Activated T-helper 1 cell treated with anti-CD3 and anti-CD28 coated beads, Interleukin-12 subunit alpha, Interleukin-12 subunit beta, Interleukin-2, Interleukin-4 antibody, amounts not matched to agents 30 ng/mL and 10 ng/mL and 1 ng/mL, durations not matched to agents 14 hours and 24 hours and 36 hours (primary cell): ENCODE results near the gene ERAP2. TPM values are rescaled to one million over a fixed set of nuclear protein-coding genes. Genes with fewer than 3 reads are reported as not detected.
"Not testable (repeated sequence)": the region's sequence is repeated elsewhere in the genome, so short reads cannot be mapped to it uniquely, and the experiment has no call there.

ENCODE experiments used
- DNase-seq: peaks from one replicate; pipeline ENCODE4 v3.0.0; 2021; ENCODE audit warnings: low spot score
- H3K27ac Mint-ChIP-seq: one replicate; pipeline ENCODE4 v1.8.0; 2021; ENCODE audit warnings: mild to moderate bottlenecking, mixed read lengths
- H3K27me3 Mint-ChIP-seq: one replicate; pipeline ENCODE4 v1.8.0; 2022; ENCODE audit warnings: mild to moderate bottlenecking, moderate library complexity, mixed read lengths; ENCODE audit not compliant: insufficient read depth
- H3K36me3 Mint-ChIP-seq: one replicate; pipeline ENCODE4 v1.8.0; 2021; ENCODE audit warnings: low read depth, mixed read lengths
- H3K4me1 Mint-ChIP-seq: one replicate; pipeline ENCODE4 v1.8.0; 2021; ENCODE audit warnings: low read depth, mixed read lengths
- H3K4me3 Mint-ChIP-seq: one replicate; pipeline ENCODE4 v1.8.0; 2021; ENCODE audit warnings: mild to moderate bottlenecking, moderate library complexity, mixed read lengths
- H3K9me3 Mint-ChIP-seq: one replicate; pipeline ENCODE4 v1.8.0; 2021; ENCODE audit warnings: mixed read lengths
- intact Hi-C: fragments of 100-400 bp; cut with micrococcal nuclease; formaldehyde crosslinking; loops from one replicate; pipeline ENCODE4 v1.15.1; 2024
- total RNA-seq: library from RNA; stranded (reverse); gene quantifications from 2 replicates; pipeline ENCODE4 v1.2.3, GENCODE V29; 2022

The ERAP2 gene, protein sequence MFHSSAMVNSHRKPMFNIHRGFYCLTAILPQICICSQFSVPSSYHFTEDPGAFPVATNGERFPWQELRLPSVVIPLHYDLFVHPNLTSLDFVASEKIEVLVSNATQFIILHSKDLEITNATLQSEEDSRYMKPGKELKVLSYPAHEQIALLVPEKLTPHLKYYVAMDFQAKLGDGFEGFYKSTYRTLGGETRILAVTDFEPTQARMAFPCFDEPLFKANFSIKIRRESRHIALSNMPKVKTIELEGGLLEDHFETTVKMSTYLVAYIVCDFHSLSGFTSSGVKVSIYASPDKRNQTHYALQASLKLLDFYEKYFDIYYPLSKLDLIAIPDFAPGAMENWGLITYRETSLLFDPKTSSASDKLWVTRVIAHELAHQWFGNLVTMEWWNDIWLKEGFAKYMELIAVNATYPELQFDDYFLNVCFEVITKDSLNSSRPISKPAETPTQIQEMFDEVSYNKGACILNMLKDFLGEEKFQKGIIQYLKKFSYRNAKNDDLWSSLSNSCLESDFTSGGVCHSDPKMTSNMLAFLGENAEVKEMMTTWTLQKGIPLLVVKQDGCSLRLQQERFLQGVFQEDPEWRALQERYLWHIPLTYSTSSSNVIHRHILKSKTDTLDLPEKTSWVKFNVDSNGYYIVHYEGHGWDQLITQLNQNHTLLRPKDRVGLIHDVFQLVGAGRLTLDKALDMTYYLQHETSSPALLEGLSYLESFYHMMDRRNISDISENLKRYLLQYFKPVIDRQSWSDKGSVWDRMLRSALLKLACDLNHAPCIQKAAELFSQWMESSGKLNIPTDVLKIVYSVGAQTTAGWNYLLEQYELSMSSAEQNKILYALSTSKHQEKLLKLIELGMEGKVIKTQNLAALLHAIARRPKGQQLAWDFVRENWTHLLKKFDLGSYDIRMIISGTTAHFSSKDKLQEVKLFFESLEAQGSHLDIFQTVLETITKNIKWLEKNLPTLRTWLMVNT
- total RNA-seq = 52.9 and 54.4 TPM in 2 replicates

DNA sequence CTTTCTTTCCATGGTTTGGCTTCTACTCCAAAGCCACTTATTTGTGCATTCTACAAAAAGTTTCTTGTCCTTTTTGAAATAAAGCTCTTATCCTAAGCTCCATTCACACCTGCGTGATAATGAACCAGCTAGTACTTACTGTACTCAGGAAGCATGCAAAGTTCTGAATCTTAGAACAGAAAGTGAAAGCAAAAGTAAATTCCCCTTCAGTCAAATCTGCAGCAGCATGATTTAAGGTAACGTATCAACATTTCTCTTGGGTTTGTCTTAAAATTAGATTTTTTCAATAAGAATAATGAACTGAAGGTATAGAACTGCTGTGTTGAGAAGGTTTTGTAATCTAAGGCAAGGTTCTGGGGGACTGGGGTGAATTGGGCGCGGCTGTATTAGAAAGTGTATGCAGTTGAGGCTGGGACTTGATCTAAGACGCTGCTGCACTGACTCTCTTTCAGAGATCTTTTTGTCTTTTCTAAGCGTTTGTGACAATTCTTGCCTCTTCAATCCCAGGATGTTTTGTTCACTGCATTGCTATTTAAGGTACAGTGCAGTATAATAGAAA, at the start of gene ERAP2:
ERAP2 (plus strand) TSS at position 209 of the 559 bp plus-strand sequence. CDS start 3,186 bp downstream, outside the sequence.
- Mint-ChIP-seq H3K9me3 (no peaks in the 10 kb centered on the region), H3K4me1 (peaks cover 66% of the 10 kb centered on the region), H3K36me3 (peaks cover 20% of the 10 kb centered on the region), H3K4me3 (peak within 1 kb of the TSS; percentile 93), H3K27ac (peak within 1 kb of the TSS; percentile 99), H3K27me3 (no peaks in the 10 kb centered on the region)
- intact Hi-C loops = loop anchor here (1.0 to 10.0 kb wide), 10 partner anchors 10 to 1322 kb away; partner anchors contain the start of genes ARSK, CAST and SKIC3
- no peak for DNase-seq

DNA sequence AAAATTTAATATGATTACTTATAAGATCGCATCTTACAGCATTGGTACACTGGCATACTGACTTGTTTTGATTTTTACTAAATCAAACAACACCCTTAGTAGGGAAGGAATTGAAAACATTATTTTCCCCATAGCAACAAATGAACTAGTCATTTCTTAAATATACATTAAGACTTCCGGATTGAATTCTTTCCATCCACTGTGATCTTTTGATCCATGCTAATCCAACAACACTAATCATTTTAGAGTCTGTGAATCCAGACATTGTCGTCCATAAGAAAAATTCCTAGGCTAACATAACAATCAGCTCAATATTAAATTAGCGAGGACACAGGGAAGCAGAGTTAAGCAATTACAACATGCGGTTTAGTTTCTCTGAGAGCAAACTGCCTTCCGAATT, 47.0 kb upstream of the ERAP2 start:
- Mint-ChIP-seq H3K4me1 (no peaks in the 10 kb centered on the region), H3K27ac (no peak overlapping the region), H3K4me3 (no peak overlapping the region), H3K9me3 (no peaks in the 10 kb centered on the region), H3K27me3 (peaks cover 3% of the 10 kb centered on the region), H3K36me3 (no peaks in the 10 kb centered on the region)
- DNase-seq = no peak
- intact Hi-C loops = no loop called here

DNA sequence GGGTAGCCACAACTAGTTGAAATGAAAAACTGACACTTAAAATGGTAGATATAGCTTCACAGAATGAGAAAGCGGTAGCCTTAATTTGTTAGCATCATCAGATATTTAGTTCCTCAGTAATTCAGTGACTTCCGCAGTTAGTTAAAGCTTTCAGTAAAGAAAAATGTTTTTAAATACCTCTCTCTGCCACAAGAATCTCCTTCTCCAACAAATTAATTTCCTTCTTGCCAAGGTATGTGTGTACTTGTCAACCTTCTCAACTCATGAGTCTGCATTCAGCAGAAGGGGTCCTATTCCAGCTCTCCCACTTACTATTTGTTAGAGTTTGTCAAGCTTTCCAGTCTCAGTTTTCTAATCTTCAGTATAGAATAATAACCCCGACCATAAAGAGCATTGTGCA, 42.3 kb upstream of the ERAP2 start:
- Mint-ChIP-seq H3K27ac (no peak overlapping the region), H3K4me3 (no peak overlapping the region), H3K9me3 (no peaks in the 10 kb centered on the region), H3K36me3 (no peaks in the 10 kb centered on the region), H3K27me3 (peaks cover 2% of the 10 kb centered on the region), H3K4me1 (peaks cover 8% of the 10 kb centered on the region)
- intact Hi-C loops = no loop called here
- DNase-seq = no peak

DNA sequence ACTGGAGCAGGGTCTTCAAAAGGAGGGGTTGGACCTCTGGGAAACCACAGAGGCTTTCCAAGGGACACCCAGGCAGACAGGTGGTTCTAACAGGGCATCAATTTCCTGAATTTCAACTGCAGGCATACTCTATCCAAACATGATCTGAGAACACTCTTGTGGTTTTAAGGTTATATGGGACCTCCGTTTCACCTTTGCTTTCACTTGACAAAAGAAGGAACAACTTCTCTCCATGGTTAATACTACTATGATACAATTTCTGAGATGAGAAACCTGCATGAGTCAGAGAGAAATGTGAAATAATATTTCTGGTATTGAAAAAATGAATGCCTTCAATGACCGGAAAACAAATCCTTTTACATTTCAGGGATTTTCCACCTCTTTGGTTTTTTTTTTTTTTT, 40.5 kb upstream of the ERAP2 start:
- Mint-ChIP-seq H3K27me3 (peaks cover 2% of the 10 kb centered on the region), H3K9me3 (no peaks in the 10 kb centered on the region), H3K27ac (no peak overlapping the region), H3K4me3 (no peak overlapping the region), H3K4me1 (peaks cover 8% of the 10 kb centered on the region), H3K36me3 (no peaks in the 10 kb centered on the region)
- no peak for DNase-seq
- intact Hi-C loops = loop anchor here (5.0 kb wide), 1 partner anchor 1452 kb away; no protein-coding TSS in a partner anchor

DNA sequence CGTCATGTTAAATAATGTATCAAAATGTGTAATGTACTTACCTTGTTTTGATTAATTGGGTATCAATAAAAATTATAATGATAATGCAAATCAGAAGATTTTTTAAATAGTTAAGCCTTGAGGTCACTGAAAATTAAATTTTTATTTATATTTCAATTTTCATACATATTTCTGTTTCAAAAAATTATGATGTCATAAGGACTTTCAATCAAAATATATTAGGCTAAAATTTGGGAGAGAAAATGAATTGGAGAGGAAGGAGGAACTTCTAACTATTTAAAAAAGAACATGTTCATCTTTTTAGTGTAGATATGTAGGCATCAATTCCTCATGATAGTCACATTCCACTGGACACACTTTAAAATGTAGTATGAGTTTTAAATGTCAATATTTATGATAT, 39.5 kb upstream of the ERAP2 start:
- intact Hi-C loops = loop anchor here (5.0 kb wide), 1 partner anchor 1450 kb away; no protein-coding TSS in a partner anchor
- no peak overlapping the region for H3K27ac Mint-ChIP-seq
- no peaks in the 10 kb centered on the region for H3K9me3 Mint-ChIP-seq
- peaks cover 8% of the 10 kb centered on the region for H3K4me1 Mint-ChIP-seq
- no peaks in the 10 kb centered on the region for H3K27me3 Mint-ChIP-seq
- DNase-seq = no peak
- H3K4me3 Mint-ChIP-seq = no peak overlapping the region
- no peaks in the 10 kb centered on the region for H3K36me3 Mint-ChIP-seq

DNA sequence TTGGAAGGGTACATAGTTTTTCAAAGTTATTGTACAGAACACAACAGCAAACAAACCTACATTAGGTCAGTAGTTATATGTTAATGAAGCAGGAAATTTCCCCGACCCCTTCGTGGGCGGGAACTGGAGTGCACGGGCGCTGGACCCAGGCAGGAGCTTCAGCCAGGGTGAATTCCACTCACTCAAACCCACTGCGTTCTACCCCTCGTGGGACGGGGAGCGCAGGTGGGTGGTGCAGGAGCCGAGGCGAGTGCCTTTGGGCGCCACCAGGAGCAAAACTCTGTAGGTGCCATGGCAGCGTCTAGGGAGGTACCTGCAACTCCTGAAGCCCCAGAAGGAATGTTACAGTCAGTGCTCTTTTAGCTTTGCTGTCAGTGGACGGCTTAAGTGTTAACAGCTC, 39.0 kb upstream of the ERAP2 start:
- Mint-ChIP-seq H3K27me3 (no peaks in the 10 kb centered on the region), H3K4me1 (peaks cover 13% of the 10 kb centered on the region), H3K9me3 (no peaks in the 10 kb centered on the region), H3K36me3 (no peaks in the 10 kb centered on the region), H3K4me3 (no peak overlapping the region), H3K27ac (no peak overlapping the region)
- no peak for DNase-seq
- intact Hi-C loops = loop anchor here (5.0 kb wide), 1 partner anchor 1450 kb away; no protein-coding TSS in a partner anchor

DNA sequence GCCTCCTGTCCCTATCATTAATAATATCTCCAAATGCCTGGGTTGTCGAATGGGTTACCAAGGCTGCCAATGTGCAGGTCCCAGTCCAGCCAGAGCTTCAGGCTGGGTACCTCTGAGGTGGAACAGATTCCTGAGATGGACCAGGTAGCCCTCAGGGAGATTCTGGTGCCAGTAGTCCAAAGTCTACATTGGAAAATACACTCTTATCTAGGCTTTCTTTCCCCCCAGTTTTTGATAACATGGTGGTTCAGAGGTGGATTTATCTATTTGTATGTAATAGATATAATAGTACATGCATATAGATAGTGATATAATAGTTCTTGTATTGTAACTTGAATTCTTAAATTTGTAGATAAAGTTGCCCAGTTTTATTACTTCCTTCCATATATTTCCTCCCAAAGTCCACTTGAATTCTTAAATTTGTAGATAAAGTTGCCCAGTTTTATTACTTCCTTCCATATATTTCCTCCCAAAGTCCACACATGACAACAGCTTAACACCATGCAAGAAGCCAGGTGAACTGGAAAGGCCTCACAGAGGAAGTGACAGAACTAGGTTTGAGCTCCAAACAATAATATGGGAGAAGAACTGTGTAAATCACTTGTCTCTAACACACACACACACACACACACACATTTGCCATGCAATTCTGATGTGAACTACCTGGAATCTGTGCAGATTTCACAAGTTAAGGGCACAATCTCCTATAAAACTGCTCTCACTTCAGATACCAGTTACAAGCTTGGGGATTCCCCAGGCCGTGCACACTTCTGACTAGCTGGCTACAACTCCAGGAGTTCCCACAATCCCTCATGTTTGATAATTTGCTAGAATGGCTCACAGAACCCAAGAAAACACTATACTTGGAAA, 37.9 kb upstream of the ERAP2 start:
- peaks cover 24% of the 10 kb centered on the region for H3K4me1 Mint-ChIP-seq
- H3K27me3 Mint-ChIP-seq = no peaks in the 10 kb centered on the region

DNA sequence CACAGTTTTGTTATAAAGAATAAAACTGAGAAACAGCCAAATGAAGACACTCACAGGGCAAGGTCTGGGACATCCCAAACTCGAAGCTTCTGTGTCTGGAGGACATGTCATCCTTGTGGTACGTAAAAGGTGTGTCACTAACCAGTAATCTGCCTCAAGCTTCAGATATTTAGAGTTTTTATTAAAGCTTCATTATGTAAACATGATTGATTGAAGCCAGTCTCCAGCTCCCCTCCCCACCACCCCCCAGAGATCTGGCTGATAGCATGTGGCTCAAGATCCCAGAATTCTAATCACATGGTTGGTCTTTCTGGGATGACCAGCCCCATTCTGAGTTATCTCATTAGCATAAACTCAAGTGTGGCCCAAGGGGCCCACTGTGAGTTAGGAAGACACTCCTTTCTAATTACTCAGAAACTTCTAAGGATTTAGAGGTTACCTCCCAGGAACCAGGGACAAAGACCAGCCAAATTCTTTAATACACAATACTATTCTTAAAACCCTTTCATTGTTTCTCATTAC, 37.2 kb upstream of the ERAP2 start:
- intact Hi-C loops = loop anchor here (5.0 kb wide), 1 partner anchor 1448 kb away; no protein-coding TSS in a partner anchor
- Mint-ChIP-seq H3K36me3 (no peaks in the 10 kb centered on the region), H3K4me1 (peaks cover 31% of the 10 kb centered on the region), H3K27ac (no peak overlapping the region), H3K9me3 (no peaks in the 10 kb centered on the region), H3K27me3 (no peaks in the 10 kb centered on the region), H3K4me3 (no peak overlapping the region)
- no peak for DNase-seq

More for the DNA sequence above, 37.9 kb upstream of the ERAP2 start:
- H3K4me3 Mint-ChIP-seq = no peak overlapping the region
- no peak for DNase-seq
- intact Hi-C loops = loop anchor here (5.0 kb wide), 1 partner anchor 1449 kb away; no protein-coding TSS in a partner anchor
- H3K27ac Mint-ChIP-seq = no peak overlapping the region
- no peaks in the 10 kb centered on the region for H3K36me3 Mint-ChIP-seq
- no peaks in the 10 kb centered on the region for H3K9me3 Mint-ChIP-seq

DNA sequence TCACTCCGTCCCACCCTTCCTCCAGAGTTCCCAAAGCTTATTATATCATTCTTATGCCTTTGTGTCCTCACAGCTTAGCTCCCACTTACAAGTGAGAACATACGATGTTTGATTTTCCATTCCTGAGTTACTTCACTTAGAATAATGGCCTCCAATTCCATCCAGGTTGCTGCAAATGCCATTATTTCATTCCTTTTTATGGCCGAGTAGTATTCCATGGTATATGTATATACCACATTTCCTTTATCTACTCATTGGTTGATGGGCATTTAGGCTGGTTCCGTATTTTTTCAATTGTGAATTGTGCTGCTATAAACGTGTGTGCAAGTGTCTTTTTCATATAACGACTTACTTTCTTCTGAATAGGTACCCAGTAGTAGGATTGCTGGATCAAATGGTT, 34.4 kb upstream of the ERAP2 start:
- H3K27ac Mint-ChIP-seq, H3K36me3 Mint-ChIP-seq, H3K27me3 Mint-ChIP-seq, DNase-seq, H3K4me3 Mint-ChIP-seq, H3K9me3 Mint-ChIP-seq, intact Hi-C loops: not testable (repeated sequence)
- peaks cover 36% of the 10 kb centered on the region for H3K4me1 Mint-ChIP-seq

DNA sequence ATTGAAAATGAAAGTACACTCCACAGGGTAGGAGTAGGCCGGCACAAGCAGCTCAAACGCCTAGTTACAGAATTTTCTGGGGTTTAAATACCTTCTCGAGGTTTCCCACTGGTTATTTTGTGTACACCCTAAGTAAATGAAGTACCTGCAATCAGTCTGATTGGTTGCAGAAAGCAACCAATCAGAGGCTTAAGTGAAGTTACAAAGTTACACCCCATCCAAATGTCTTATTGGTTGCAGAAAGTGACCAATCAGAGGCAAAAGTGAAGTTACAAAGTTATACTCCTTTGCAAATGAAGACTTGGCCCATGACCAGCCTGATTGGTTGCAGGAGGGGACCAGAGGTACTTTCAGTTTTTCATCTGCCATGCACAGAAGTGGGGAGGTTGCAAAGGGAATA, 33.2 kb upstream of the ERAP2 start:
- Mint-ChIP-seq H3K4me1 (peaks cover 36% of the 10 kb centered on the region), H3K27ac (no peak overlapping the region), H3K27me3 (peaks cover 6% of the 10 kb centered on the region), H3K4me3 (no peak overlapping the region), H3K36me3 (no peaks in the 10 kb centered on the region), H3K9me3 (no peaks in the 10 kb centered on the region)
- no peak for DNase-seq
- intact Hi-C loops = no loop called here

DNA sequence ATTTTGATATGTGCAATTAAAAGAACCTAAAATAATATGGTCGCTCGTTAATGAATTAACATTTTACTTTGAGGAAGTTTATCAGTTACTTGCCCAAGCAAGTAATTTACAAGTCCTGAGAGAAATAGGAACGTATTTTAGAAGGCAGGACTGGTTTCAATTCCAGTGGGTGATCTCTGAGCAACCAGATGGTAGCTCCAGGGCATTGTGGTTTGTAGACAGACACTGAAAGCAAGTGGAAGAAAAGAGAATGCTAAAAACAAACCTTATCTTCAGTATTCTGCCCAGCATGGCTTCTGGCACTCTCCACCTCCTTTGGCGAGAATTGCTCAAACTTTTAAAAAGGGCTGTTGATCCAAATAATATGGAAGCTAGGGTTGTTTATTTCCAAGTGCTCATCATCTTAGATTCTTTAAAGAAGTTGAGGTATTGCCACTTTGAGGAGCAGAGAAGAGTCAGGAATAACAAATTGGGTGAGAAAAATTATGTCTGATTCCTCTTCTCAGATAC, 31.8 kb upstream of the ERAP2 start:
- Mint-ChIP-seq H3K9me3 (peaks cover 4% of the 10 kb centered on the region), H3K27me3 (peaks cover 8% of the 10 kb centered on the region), H3K4me1 (peaks cover 28% of the 10 kb centered on the region), H3K36me3 (no peaks in the 10 kb centered on the region), H3K27ac (no peak overlapping the region), H3K4me3 (no peak overlapping the region)
- intact Hi-C loops = no loop called here
- no peak for DNase-seq
